HFFc6 (cell line): ENCODE measurements around the gene ZNF543. TPM values are rescaled to one million over a fixed set of nuclear protein-coding genes. Genes with fewer than 3 reads are reported as not detected.

Source experiments
- DNase-seq: peaks from one replicate; pipeline ENCODE4 v3.0.0-alpha.2; 2018
- H3K27ac Mint-ChIP-seq: 2 replicates; pipeline ENCODE4 v1.8.0; 2020; ENCODE audit warnings: mild to moderate bottlenecking, mixed read lengths
- H3K27me3 Mint-ChIP-seq: 2 replicates; pipeline ENCODE4 v1.8.0; 2021; ENCODE audit warnings: mild to moderate bottlenecking, moderate library complexity, mixed read lengths; ENCODE audit not compliant: insufficient read depth
- H3K36me3 Mint-ChIP-seq: 2 replicates; pipeline ENCODE4 v1.8.0; 2021; ENCODE audit warnings: low read depth, mixed read lengths
- H3K4me1 Mint-ChIP-seq: 2 replicates; pipeline ENCODE4 v1.8.0; 2020; ENCODE audit warnings: low read depth, mixed read lengths
- H3K4me3 Mint-ChIP-seq: 2 replicates; pipeline ENCODE4 v1.8.0; 2020; ENCODE audit warnings: mild to moderate bottlenecking, moderate library complexity, mixed read lengths
- H3K9me3 Mint-ChIP-seq: 2 replicates; pipeline ENCODE4 v1.8.0; 2020; ENCODE audit warnings: mild to moderate bottlenecking, mixed read lengths
- CTCF ChIP-seq: fragments of 200-600 bp; sonication (generic); IDR thresholded peaks from 2 replicates; pipeline ENCODE4 v1.5.0; 2021; ENCODE audit warnings: antibody characterized with exemption, mild to moderate bottlenecking
- total RNA-seq, 6 experiments: library from RNA; stranded (reverse); fragmentation: NEBNext Ultra II Directional; extraction: Animal tissue kit (Norgen Biotek cat#: 25700); gene quantifications; 2 replicates in 1 of 6; 3 replicates in 5 of 6; pipeline ENCODE4 v1.2.3, GENCODE V29; 2021

Gene ZNF543
- total RNA-seq, 6 experiments from 2014 or later, result 4.6 to 5.2 (median 4.8) TPM

DNA sequence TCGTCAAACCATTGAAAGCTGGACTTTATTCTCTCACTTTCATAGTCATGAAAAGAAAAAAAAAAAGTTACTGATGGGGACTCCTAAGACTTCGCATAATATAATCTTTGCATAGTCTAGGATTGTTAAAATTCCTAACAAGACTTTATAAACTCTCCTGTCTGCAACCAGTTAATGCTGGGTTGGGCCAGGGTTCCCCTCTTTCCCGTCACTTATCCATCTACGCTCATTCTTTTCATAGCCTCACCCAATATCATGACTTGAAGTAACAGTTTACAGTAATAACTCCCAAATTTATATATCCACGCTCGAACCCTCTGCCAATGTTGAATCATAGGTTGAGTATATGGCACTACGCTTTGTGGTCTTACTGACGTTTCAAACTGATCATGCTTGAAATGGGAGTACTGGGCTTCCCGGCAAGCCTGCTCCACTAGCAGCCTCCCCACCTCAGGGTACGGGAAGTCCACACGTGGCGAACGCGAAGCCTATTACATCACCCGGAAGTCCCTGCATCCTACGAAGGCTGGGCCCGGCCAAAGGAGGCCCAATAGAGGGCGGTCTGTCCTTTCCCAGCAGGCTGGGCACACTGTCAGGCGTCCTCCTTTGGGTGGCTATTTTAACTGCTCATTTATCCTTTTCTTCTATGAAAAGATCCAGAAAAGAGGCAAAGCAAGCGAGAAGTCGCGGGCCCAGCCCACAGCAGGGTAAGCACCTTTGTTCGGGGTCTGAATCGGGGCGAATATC lies 40.7 kb upstream of the ZNF543 start:
- peak; percentile 90 for DNase-seq
- Mint-ChIP-seq H3K4me3 (no peak overlapping the region), H3K27ac (no peak overlapping the region), H3K4me1 (peaks cover 32% of the 10 kb centered on the region), H3K27me3 (peaks cover 2% of the 10 kb centered on the region), H3K9me3 (no peaks in the 10 kb centered on the region), H3K36me3 (peaks cover 24% of the 10 kb centered on the region)
- peak; percentile 69; the same call in 1 of the 2 replicates for TF ChIP-seq CTCF

DNA sequence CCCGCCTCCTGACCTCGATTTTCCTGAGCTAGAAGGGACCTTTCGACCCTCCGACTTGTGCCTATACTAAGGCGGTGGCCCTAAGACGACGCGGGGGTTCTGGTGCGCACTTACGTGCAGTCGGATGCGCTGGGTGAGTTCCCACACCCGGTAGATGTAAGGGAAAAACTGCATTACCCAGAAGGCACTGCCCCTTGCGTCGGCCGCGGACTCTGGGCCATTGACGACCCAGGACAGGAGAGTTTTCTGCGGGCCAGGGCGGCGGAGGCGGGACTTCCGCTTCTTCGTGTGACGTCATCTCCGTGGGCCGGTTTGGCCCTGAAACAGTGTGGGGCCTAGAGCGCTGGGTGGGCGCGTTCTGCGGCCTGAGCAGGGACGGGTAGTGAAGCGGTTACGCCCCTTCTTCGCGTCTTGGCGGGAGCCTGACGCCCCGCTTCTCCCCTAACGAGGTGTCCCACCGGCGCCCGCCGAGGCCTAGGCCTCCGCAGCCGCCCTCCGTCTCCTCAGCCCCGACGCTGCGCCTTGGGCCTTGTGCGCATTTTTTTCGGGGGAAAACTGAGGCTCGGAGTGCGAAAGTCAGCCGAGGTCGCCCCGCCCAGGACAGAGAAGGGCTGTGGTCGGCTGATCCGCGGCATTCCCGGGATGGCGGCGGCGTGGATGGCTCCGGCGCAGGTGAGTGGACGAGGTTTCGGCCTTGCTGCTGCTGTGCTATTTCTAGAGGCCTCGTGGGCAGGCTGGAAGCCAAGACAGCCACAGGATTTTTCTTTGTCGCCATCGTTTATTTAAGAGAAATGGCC lies 39.9 kb upstream of the ZNF543 start, which contains the start of gene ZNF460:
ZNF460 (plus strand) TSS at position 321 of the 797 bp plus-strand sequence; CDS start at position 643, 322 bp downstream.
- no peaks in the 10 kb centered on the region for H3K9me3 Mint-ChIP-seq
- peak; percentile 96 for DNase-seq
- peaks cover 2% of the 10 kb centered on the region for H3K27me3 Mint-ChIP-seq
- H3K4me1 Mint-ChIP-seq, result peaks cover 36% of the 10 kb centered on the region
- peaks cover 29% of the 10 kb centered on the region for H3K36me3 Mint-ChIP-seq
- peak; percentile 49; the same call in 1 of the 2 replicates for TF ChIP-seq CTCF
- no peak within 1 kb of the TSS for H3K27ac Mint-ChIP-seq
- H3K4me3 Mint-ChIP-seq, result no peak within 1 kb of the TSS

GRCh38 chr19:57280962-57281400 lies 39.3 kb upstream of the ZNF543 start:
- H3K27me3 Mint-ChIP-seq, result peaks cover 2% of the 10 kb centered on the region
- DNase-seq, result no peak
- H3K4me1 Mint-ChIP-seq, result peaks cover 36% of the 10 kb centered on the region
- TF ChIP-seq CTCF, result no peak
- H3K36me3 Mint-ChIP-seq, result peaks cover 33% of the 10 kb centered on the region
- H3K4me3 Mint-ChIP-seq, result no peak overlapping the region
- no peak overlapping the region for H3K27ac Mint-ChIP-seq
- no peaks in the 10 kb centered on the region for H3K9me3 Mint-ChIP-seq

GRCh38 chr19:57282011-57282643 lies 38.1 kb upstream of the ZNF543 start:
- Mint-ChIP-seq H3K27me3 (peaks cover 2% of the 10 kb centered on the region), H3K4me1 (peaks cover 36% of the 10 kb centered on the region), H3K9me3 (no peaks in the 10 kb centered on the region), H3K36me3 (peaks cover 44% of the 10 kb centered on the region), H3K4me3 (no peak overlapping the region), H3K27ac (peak overlapping the region; percentile 65; the same call in 1 of the 2 replicates)
- no peak for TF ChIP-seq CTCF
- DNase-seq, result no peak

DNA sequence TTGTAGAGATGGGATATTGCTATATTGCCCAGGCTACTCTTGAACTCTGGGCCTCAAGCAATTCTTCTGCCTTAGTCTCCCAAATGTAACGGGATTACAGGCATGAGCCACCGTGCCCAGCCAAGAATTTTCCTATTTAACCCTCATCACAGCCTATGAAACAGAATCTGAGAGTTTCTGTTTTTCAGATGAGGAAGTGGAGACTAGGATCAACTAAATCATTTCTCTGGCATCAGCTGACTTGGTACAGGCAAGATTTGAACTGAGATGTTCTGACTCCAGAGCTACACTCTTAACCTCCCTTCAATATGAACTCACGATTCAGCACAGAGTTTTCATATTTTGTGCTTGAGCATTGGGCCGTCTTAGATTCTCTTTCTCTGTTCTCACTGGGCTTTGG lies 31.9 kb upstream of the ZNF543 start:
- Mint-ChIP-seq H3K4me1 (0 out of 2 replicates have a peak, but pooled peaks cover 4% of the 10 kb centered on the region), H3K36me3 (peaks cover 77% of the 10 kb centered on the region), H3K27ac (no peak overlapping the region), H3K9me3 (peaks cover 18% of the 10 kb centered on the region), H3K4me3 (no peak overlapping the region), H3K27me3 (peaks cover 4% of the 10 kb centered on the region)
- TF ChIP-seq CTCF, result no peak
- no peak for DNase-seq
